ENCODE data around the gene WDR18. TPM values are rescaled to one million over a fixed set of nuclear protein-coding genes. Genes with fewer than 3 reads are reported as not detected.

The WDR18 gene
- total RNA-seq, 1 experiment from 2014 or later = 44.0 TPM

- in situ Hi-C loops (cut with HindIII; ENCODE audit: low pct_unique_long_range_greater_than_20kb, low sequenced_read_pairs) (no loop called here), intact Hi-C loops (cut with micrococcal nuclease; ENCODE audit: unreplicated experiment) (no loop called here)
- peak; percentile 84 for ATAC-seq
- POLR2A ChIA-PET = interaction anchor here (1.0 kb wide), 1 partner anchor 10 kb away, joined by 4 read pairs; no protein-coding TSS in a partner anchor
- peaks cover 9% of the 10 kb centered on the region; the same call in 1 of the 2 replicates for H3K36me3 ChIP-seq (ENCODE audit: control insufficient read depth, insufficient read depth, low read length)
- peaks cover 8% of the 10 kb centered on the region for H3K4me1 ChIP-seq (ENCODE audit: control insufficient read depth, insufficient read depth, low read length)
- CTCF ChIA-PET = interaction anchor here (0.6 kb wide), 2 partner anchors 9 to 253 kb away, joined by 3 to 5 read pairs; no protein-coding TSS in a partner anchor
- H3K9me3 ChIP-seq (ENCODE audit: control insufficient read depth, insufficient read depth, low read depth, low read length) = no peaks in the 10 kb centered on the region
- peak within 1 kb of the TSS; percentile 82 to 94 for H3K4me3 ChIP-seq (ENCODE audit: low read depth in 2 of 2, low read length in 2 of 2)
- H3K27ac ChIP-seq (ENCODE audit: low read length) = peak within 1 kb of the TSS; percentile 94
- H3K27me3 ChIP-seq (ENCODE audit: control insufficient read depth, insufficient read depth, low read length) = no peaks in the 10 kb centered on the region
- no TSS peak for BruUV-seq (replicated peaks)
- no peak for DNase-seq (ENCODE audit: low read depth, low spot score)
- TF ChIP-seq SIN3A (IDR thresholded peaks at IDR 0.05; ENCODE audit: borderline replicate concordance, insufficient read depth, low read depth, low read length) (no peak), CTCF (IDR thresholded peaks at IDR 0.05) (no peak), TCF7L2 (IDR thresholded peaks at IDR 0.05; ENCODE audit: low read depth, low read length) (no peak), POLR2AphosphoS5 (IDR thresholded peaks at IDR 0.05; ENCODE audit: low read depth, low read length) (no peak), REST (IDR thresholded peaks at IDR 0.05; ENCODE audit: insufficient read depth in 1 of 2, low read depth in 2 of 2, low read length in 1 of 2) (no peak)
Observed at GRCh38 chr19:1025960-1026782, 42.0 kb downstream of the WDR18 start, which contains the start of gene CNN2. TSS of gene CNN2 (plus strand) at chr19:1026608. CDS start at chr19:1026662, 54 bp downstream.

- Histone ChIP-seq H3K36me3 (ENCODE audit: control insufficient read depth, insufficient read depth, low read length) (peaks cover 9% of the 10 kb centered on the region; the same call in 1 of the 2 replicates), H3K4me3 (ENCODE audit: low read depth in 2 of 2, low read length in 2 of 2) (peak overlapping the region; percentile 82 to 94), H3K27me3 (ENCODE audit: control insufficient read depth, insufficient read depth, low read length) (no peaks in the 10 kb centered on the region), H3K9me3 (ENCODE audit: control insufficient read depth, insufficient read depth, low read depth, low read length) (no peaks in the 10 kb centered on the region), H3K27ac (ENCODE audit: low read length) (peak overlapping the region; percentile 94), H3K4me1 (ENCODE audit: control insufficient read depth, insufficient read depth, low read length) (peaks cover 8% of the 10 kb centered on the region)
- DNase-seq (ENCODE audit: low read depth, low spot score) (no peak), ATAC-seq (peak; percentile 8; the same call in 1 of the 2 replicates)
- intact Hi-C loops (cut with micrococcal nuclease; ENCODE audit: unreplicated experiment) = no loop called here
- ChIA-PET POLR2A (interaction anchor here (0.5 to 1.0 kb wide), 2 partner anchors 10 to 34 kb away, joined by 4 to 13 read pairs; no protein-coding TSS in a partner anchor), CTCF (interaction anchor here (0.6 kb wide), 1 partner anchor 253 kb away, joined by 3 read pairs; no protein-coding TSS in a partner anchor)
- TF ChIP-seq REST (IDR thresholded peaks at IDR 0.05; ENCODE audit: insufficient read depth in 1 of 2, low read depth in 2 of 2, low read length in 1 of 2) = no peak
- TF ChIP-seq CTCF (IDR thresholded peaks at IDR 0.05) = no peak
- no peak for TF ChIP-seq POLR2AphosphoS5 (IDR thresholded peaks at IDR 0.05; ENCODE audit: low read depth, low read length)
- BruUV-seq (replicated peaks) = TSS peak; percentile 95
- in situ Hi-C loops (cut with HindIII; ENCODE audit: low pct_unique_long_range_greater_than_20kb, low sequenced_read_pairs) = no loop called here
Observed at GRCh38 chr19:1026783-1027649, 42.9 kb downstream of the WDR18 start.
